ENCODE measurements around the gene ICAM3. TPM values are rescaled to one million over a fixed set of nuclear protein-coding genes. Genes with fewer than 3 reads are reported as not detected.
"Not testable (repeated sequence)": the region's sequence is repeated elsewhere in the genome, so short reads cannot be mapped to it uniquely, and the experiment has no call there.

ICAM3 gene
- total RNA-seq, 4 donors from 2014 or later, result 5.5 to 8.5 (median 5.8) TPM

DNA sequence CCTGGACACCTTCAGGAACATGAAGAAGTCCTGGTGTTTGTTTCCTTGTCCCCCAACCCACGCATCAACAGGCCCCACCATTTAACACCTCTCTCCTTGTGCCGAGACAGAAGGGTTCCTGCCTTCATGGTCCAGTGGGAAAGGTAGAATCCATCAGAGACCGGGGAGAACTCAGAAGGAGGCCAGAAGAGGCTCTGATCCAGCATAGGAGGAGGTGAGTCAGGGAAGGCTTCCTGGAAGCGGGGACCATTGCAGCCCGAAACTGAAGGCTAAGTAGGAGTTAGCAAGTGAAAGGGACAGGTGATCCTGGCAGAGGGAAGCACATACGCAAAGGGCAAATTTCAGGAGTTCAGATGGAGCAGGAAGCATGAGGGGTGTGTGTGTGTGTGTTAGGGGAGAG, 484 bp downstream of the ICAM3 start:
- no peak for DNase-seq
- no peaks in the 10 kb centered on the region for H3K36me3 ChIP-seq
- H3K4me1 ChIP-seq, result peaks cover 4 to 10% of the 10 kb centered on the region in 2 donors
- no peak overlapping the region for H3K27ac ChIP-seq
- TF ChIP-seq, protein P1, sequence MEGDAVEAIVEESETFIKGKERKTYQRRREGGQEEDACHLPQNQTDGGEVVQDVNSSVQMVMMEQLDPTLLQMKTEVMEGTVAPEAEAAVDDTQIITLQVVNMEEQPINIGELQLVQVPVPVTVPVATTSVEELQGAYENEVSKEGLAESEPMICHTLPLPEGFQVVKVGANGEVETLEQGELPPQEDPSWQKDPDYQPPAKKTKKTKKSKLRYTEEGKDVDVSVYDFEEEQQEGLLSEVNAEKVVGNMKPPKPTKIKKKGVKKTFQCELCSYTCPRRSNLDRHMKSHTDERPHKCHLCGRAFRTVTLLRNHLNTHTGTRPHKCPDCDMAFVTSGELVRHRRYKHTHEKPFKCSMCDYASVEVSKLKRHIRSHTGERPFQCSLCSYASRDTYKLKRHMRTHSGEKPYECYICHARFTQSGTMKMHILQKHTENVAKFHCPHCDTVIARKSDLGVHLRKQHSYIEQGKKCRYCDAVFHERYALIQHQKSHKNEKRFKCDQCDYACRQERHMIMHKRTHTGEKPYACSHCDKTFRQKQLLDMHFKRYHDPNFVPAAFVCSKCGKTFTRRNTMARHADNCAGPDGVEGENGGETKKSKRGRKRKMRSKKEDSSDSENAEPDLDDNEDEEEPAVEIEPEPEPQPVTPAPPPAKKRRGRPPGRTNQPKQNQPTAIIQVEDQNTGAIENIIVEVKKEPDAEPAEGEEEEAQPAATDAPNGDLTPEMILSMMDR (IDR thresholded peaks at IDR 0.05), result no peak
- TF ChIP-seq POLR2A (IDR thresholded peaks at IDR 0.05), result no peak
- H3K4me3 ChIP-seq (replicated peaks in 1 of 3), result no peak overlapping the region
- WGBS, 2 donors, result 84 to 86% methylated on average over 6 of the region's 6 CpGs
- no peaks in the 10 kb centered on the region for H3K9me3 ChIP-seq
- no peaks in the 10 kb centered on the region for H3K27me3 ChIP-seq
- intact Hi-C loops (cut with DNase I), result loop anchor here (5.0 kb wide), 1 partner anchor 38 kb away; no protein-coding TSS in a partner anchor

DNA sequence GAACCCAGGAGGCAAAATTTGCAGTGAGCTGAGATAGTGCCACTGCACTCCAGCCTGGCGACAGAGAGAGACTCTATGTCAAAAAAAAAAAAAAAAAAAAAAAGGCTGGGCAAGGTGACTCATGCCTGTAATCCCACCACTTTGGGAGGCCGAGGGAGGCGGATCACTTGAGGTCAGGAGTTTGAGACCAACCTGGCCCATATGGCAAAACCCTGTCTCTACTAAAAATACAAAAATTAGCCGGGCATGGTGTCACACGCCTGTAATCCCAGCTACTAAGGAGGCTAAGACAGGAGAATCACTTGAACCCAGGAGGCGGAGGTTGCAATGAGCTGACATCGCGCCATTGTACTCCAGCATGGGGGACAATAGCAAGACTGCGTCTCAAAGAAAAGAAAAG, 2.7 kb downstream of the ICAM3 start:
- H3K4me3 ChIP-seq (replicated peaks in 1 of 3); DNase-seq; H3K27me3 ChIP-seq; H3K36me3 ChIP-seq; H3K27ac ChIP-seq; H3K9me3 ChIP-seq: not testable (repeated sequence)
- peaks cover 11 to 23% of the 10 kb centered on the region in 2 donors for H3K4me1 ChIP-seq
- WGBS, 2 donors, result 93 to 96% methylated on average over 9 of the region's 9 CpGs
- intact Hi-C loops (cut with DNase I), result loop anchor here (5.0 kb wide), 1 partner anchor 41 kb away; no protein-coding TSS in a partner anchor

DNA sequence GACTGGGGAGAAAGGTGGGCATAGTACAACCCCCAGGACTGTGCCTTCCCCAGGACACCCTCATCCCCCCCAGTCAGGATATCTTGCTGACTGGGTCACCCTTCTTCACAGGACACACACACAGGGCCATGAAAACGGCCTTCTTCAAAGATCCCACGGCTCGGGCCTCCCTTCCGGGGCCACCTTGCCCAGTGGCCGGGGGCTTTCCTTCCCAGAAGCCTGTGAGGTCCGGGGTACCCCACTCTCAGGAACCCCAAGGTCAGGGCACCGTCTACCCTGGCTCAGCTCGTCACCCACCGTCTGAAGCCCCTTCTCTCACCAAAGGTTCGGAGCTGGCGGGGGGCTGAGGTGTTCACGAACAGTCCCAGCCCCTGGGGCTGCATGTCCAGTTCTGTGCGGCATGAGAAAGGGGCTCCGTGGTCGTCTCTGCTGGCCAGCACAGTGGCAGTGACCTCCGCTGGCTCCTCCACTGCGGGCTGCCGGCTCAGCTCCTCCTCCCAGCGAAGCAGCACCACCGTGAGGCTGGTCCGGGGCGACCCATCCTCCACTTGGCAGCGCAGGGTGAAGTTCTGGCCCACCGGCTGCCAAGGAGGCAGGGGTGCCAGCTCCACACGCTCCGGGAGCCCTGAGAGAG, 4.0 kb downstream of the ICAM3 start:
- H3K27ac ChIP-seq, result no peak overlapping the region

DNA sequence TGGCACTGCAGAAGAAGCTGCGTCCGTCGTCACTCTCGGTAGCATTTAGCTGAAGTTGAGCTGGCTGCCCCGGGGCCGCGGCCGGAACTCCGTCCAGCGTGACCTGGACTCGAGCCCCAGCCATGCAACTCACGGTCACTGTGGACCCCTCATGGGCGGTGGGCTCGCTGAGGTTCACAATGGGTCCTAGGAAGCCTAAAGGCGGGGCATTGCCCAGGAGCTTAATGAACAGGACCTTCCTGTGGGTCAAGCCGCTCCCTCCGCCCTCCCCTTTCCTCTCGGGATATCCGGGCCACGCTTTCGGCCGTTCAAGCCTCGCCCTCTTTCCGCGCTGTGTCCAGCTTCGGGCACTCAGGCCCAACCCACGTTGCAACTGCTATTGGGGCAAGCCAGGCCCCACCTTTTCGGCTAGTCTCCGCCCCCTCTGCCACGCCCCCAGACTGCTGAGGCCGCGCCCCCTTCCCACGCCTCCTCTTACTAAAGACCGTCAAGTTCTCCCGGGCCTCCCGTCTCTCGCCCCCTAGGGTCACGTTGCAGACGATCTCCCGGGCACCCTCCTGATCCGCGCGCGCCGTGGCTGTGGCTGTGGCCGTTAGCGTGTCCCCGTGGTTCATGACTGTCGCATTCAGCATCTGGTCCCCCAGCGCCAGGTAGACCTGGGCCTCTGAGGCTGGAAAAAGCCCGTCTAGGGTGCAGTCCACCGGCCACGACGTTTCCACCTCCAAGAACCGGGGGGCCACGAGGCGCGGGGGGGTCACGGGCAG, 4.7 kb downstream of the ICAM3 start:
- H3K4me3 ChIP-seq (replicated peaks in 1 of 3), result peak overlapping the region; percentile 16 to 75 (median 17)
- 11 to 17% methylated on average over 9 to 36 of the region's 59 CpGs for WGBS, 2 donors
- intact Hi-C loops (cut with DNase I), result loop anchor here (5.0 kb wide), 1 partner anchor 43 kb away; no protein-coding TSS in a partner anchor

More for the DNA sequence above, 4.0 kb downstream of the ICAM3 start:
- TF ChIP-seq POLR2A (IDR thresholded peaks at IDR 0.05), result no peak
- TF ChIP-seq, protein P1 (IDR thresholded peaks at IDR 0.05), result no peak
- peak; percentile 37 to 41 for DNase-seq
- Histone ChIP-seq H3K4me1 (peaks cover 11 to 24% of the 10 kb centered on the region in 2 donors), H3K9me3 (no peaks in the 10 kb centered on the region), H3K36me3 (peaks cover 0 to 2% of the 10 kb centered on the region in 2 donors), H3K4me3 (replicated peaks in 1 of 3) (peak overlapping the region in 1 of 3 donors; percentile 75), H3K27me3 (no peaks in the 10 kb centered on the region)
- WGBS, 2 donors, result 46 to 64% methylated on average over 5 to 9 of the region's 26 CpGs
- intact Hi-C loops (cut with DNase I), result loop anchor here (5.0 kb wide), 1 partner anchor 42 kb away; no protein-coding TSS in a partner anchor

More for the DNA sequence above, 4.7 kb downstream of the ICAM3 start:
- H3K27ac ChIP-seq, result peak overlapping the region; percentile 3 to 62 (median 18)
- H3K9me3 ChIP-seq, result no peaks in the 10 kb centered on the region
- H3K27me3 ChIP-seq, result no peaks in the 10 kb centered on the region
- peaks cover 11 to 24% of the 10 kb centered on the region in 2 donors for H3K4me1 ChIP-seq
- TF ChIP-seq, protein P1 (IDR thresholded peaks at IDR 0.05), result peak in 1 of 6 experiments; percentile 8
- peak in 1 of 2 donors; percentile 74 for TF ChIP-seq POLR2A (IDR thresholded peaks at IDR 0.05)
- DNase-seq, result peak; percentile 97 to 98
- H3K36me3 ChIP-seq, result peaks cover 2 to 9% of the 10 kb centered on the region in 2 donors

All from thyroid gland (tissue), 4 donors.